Large intestine (tissue), 3 donors: ENCODE data around the gene THUMPD1. TPM values are rescaled to one million over a fixed set of nuclear protein-coding genes. Genes with fewer than 3 reads are reported as not detected.
A peak's percentile ranks its signal among the peaks of the same experiment; 100 is the strongest.

Experiments used
- DNase-seq, 2 donors: peaks; one replicate each; pipeline versions ENCODE4 v3.0.0 to v3.0.0-alpha.2; 2013
- H3K27ac ChIP-seq: one replicate; pipeline ENCODE4 v1.5.1; 2013; ENCODE audit warnings: low read length
- H3K27me3 ChIP-seq: 2 replicates; pipeline ENCODE4 v1.6.1; 2013; ENCODE audit warnings: low read length; ENCODE audit not compliant: control insufficient read depth, insufficient read depth
- H3K36me3 ChIP-seq: 2 replicates; pipeline ENCODE4 v1.6.1; 2013; ENCODE audit warnings: low read length; ENCODE audit not compliant: control insufficient read depth, insufficient read depth
- H3K4me1 ChIP-seq: one replicate; pipeline ENCODE4 v1.6.1; 2013; ENCODE audit warnings: low read length; ENCODE audit not compliant: control insufficient read depth, insufficient read depth
- H3K4me3 ChIP-seq: one replicate; pipeline ENCODE4 v1.5.1; 2013; ENCODE audit warnings: low read length
- H3K9me3 ChIP-seq: one replicate; pipeline ENCODE4 v1.6.1; 2013; ENCODE audit warnings: mild to moderate bottlenecking, low read depth, low read length, moderate library complexity; ENCODE audit not compliant: control insufficient read depth
- WGBS: methylation state at CpG from one replicate; pipeline ENCODE4 v1.1.5; 2013; ENCODE audit warnings: low lambda C conversion rate; ENCODE audit not compliant: insufficient coverage; 5-methylcytosine and 5-hydroxymethylcytosine counted together
- polyA plus RNA-seq: library from polyadenylated mRNA; unstranded; fragments of 120-200 nt; gene quantifications from one replicate; pipeline ENCODE4 v1.2.1, GENCODE V29; 2013

Gene THUMPD1
- polyA plus RNA-seq, 1 donor: 49.4 TPM

DNA sequence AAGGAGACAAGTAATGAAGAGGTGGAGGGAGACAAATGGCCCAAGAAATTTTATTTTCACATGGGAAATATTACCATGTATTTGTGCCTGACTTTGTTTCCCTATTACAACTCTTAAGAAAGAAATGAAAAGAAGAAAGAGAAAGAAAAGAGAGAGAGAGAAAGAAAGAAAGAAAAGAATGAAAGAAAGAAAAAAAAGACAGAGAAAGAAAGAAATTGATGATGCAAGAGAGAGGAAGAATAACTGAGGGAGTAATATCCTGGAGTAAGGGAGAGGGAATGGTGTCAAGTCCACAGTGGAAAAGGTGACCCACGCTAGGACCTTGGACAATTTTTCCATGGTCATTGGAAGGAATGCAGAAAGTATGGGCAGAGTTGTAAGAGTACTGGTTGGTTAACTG is 12.1 kb upstream of the THUMPD1 start:
- Histone ChIP-seq H3K9me3 (no peaks in the 10 kb centered on the region), H3K36me3 (no peaks in the 10 kb centered on the region), H3K27me3 (no peaks in the 10 kb centered on the region), H3K4me3 (no peak overlapping the region), H3K4me1 (no peaks in the 10 kb centered on the region), H3K27ac (no peak overlapping the region)
- 50% methylated on average over 1 of the region's 1 CpG for WGBS
- DNase-seq: no peak

DNA sequence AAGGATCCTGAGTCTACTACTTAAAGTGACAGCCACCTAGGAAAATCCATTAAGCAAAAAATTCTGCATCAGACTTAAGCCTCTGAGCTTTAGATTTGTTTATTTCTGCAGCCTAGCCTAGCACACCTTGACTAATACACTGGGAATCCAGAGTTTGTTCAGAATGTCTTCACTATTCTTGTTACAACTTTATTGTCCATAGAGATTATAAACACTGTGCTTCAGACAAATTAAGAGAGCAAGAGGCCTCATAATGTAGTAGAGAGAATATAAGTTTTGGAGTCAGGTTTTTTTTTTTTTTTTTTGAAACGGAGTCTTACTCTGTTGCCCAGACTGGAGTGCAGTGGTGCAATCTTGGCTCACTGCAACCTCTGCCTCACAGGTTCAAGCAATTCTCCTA is 8.9 kb upstream of the THUMPD1 start:
- Histone ChIP-seq H3K27me3 (no peaks in the 10 kb centered on the region), H3K4me3 (no peak overlapping the region), H3K36me3 (no peaks in the 10 kb centered on the region), H3K4me1 (no peaks in the 10 kb centered on the region), H3K9me3 (no peaks in the 10 kb centered on the region), H3K27ac (no peak overlapping the region)
- no peak for DNase-seq
- WGBS: no CpG with 5 or more reads among the region's 1 CpG

DNA sequence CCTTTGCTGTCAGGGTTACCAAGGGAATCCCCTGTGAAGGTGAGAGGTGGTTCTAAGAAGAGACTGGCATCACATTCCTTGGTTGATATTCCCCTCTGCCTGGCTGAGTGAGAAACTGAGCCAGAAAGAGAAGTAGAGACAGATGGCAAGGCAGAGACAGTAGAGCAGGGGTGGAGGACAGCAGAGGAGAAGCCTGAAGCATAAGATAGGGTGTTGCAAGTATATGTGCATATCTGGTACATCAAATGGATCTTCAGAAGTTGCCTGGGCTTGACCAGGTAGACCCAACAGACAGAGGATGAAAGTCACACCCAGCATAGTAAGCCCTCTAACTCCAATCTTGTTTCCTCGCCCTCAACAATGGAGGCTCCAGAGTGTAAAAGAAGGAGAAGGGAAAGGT is 7.9 kb upstream of the THUMPD1 start:
- no peaks in the 10 kb centered on the region for H3K36me3 ChIP-seq
- no peak overlapping the region for H3K27ac ChIP-seq
- whole genome bisulfite sequencing: no CpG with 5 or more reads among the region's 1 CpG
- H3K4me3 ChIP-seq: no peak overlapping the region
- H3K4me1 ChIP-seq: no peaks in the 10 kb centered on the region
- H3K27me3 ChIP-seq: no peaks in the 10 kb centered on the region
- H3K9me3 ChIP-seq: no peaks in the 10 kb centered on the region
- no peak for DNase-seq

DNA sequence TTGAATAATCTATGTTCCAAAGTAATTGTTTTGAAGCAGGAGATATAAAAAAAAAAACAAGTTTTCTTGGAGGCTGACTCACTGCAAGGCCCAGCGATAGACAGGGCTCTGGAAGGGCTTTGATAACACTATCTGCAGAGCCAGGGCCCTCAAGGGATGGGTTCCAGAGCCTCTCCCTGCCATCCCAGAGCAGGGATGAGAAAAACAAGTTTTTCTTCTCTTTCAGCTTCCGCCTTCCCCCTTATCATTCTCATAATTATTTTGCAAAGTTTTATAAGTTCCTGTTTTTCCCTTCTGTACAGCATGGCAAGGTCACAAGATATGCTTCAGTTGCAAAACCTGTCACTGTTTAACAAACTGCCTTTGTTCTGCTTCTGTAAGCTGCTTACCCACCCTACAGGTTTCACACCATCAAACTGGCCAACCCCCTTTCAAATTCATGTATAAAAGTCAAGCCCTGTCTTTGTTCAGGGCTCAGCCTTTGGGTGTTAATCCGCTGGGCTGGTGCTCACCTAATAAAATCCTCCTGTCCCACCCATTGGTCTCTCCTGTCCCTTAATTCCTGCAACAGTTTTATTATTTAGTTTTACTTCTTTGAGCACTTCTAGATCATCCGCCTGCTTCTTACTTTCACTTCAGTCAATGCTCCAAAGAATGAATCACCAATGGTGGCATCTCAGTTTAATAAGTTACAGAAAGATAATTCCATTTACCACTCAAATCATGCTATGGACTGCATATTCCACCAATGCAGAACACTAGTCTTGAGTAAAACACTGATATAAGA is 5.6 kb upstream of the THUMPD1 start:
- no peaks in the 10 kb centered on the region for H3K36me3 ChIP-seq
- no peak overlapping the region for H3K27ac ChIP-seq
- 64% methylated on average over 2 of the region's 4 CpGs for WGBS
- H3K27me3 ChIP-seq: no peaks in the 10 kb centered on the region
- DNase-seq: peak in 1 of 2 donors; percentile 54
- H3K4me1 ChIP-seq: no peaks in the 10 kb centered on the region
- no peak overlapping the region for H3K4me3 ChIP-seq
- H3K9me3 ChIP-seq: no peaks in the 10 kb centered on the region

DNA sequence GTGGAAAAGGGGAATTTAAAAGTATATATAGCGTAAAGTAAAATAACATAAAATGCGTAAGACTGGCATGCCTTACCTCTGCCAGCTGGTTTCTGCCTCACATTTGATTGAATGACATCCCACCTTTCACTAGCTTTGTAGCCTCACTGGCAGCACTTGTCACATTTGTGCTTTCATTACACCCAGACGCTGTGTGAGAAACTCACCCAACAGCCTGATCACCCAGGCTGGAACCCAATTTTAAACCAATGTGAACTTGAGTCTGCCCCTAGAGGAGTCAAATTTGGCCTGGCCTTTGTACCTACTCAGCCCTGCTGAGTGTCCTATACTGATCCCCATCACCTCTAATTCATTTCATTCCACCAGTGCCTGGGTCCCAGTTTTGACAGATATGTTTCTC is 4.8 kb upstream of the THUMPD1 start:
- H3K4me1 ChIP-seq: no peaks in the 10 kb centered on the region
- H3K27ac ChIP-seq: no peak overlapping the region
- 87% methylated on average over 2 of the region's 3 CpGs for WGBS
- H3K9me3 ChIP-seq: no peaks in the 10 kb centered on the region
- no peak overlapping the region for H3K4me3 ChIP-seq
- DNase-seq: no peak
- no peaks in the 10 kb centered on the region for H3K36me3 ChIP-seq
- no peaks in the 10 kb centered on the region for H3K27me3 ChIP-seq

DNA sequence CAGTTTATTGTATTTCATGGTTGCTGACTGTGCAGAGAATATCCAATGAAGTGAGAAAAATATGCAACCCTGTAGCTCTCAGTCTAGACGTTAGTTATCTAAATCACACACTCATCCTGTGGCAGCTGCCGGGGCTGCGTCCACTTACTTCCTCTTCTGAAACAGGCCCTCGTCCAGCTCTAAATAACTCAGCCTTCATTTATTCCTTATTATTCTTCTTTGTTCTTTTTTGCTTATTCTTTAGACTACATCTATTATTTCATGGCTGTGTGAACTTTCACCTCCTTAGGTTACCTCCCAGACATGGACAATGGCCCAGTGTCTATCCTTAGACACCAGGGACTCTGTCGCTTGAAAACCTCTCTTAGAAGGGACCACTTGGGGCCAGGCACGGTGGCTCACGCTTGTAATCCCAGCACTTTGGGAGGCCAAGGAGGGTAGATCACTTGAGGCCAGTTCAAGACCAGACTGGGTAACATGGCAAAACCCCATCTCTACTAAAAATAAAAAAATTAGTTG is 3.4 kb upstream of the THUMPD1 start:
- no peaks in the 10 kb centered on the region for H3K9me3 ChIP-seq
- DNase-seq: no peak
- WGBS: 79% methylated on average over 4 of the region's 7 CpGs
- H3K4me1 ChIP-seq: peaks cover 3% of the 10 kb centered on the region
- no peak overlapping the region for H3K4me3 ChIP-seq
- H3K27ac ChIP-seq: no peak overlapping the region
- H3K36me3 ChIP-seq: no peaks in the 10 kb centered on the region
- H3K27me3 ChIP-seq: no peaks in the 10 kb centered on the region

DNA sequence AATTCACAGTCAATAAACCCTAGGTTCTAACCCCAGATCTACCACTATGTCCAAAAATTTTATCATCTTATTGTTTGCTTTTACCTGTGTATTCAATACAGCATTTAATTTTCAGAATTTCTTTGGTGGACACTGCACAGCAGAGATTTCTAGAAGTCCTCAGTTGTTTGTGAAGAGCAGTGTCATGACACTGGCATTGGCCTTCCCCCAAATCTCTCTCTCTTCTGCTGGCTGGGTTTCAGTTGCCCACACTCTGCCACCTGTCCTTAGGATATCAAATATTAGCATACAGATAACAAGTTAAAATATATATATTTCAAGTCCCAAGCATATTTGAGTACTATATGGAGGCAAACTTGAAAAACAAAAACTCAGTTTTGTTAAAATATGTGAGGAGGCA is 2.0 kb upstream of the THUMPD1 start:
- Histone ChIP-seq H3K27me3 (no peaks in the 10 kb centered on the region), H3K27ac (no peak overlapping the region)

DNA sequence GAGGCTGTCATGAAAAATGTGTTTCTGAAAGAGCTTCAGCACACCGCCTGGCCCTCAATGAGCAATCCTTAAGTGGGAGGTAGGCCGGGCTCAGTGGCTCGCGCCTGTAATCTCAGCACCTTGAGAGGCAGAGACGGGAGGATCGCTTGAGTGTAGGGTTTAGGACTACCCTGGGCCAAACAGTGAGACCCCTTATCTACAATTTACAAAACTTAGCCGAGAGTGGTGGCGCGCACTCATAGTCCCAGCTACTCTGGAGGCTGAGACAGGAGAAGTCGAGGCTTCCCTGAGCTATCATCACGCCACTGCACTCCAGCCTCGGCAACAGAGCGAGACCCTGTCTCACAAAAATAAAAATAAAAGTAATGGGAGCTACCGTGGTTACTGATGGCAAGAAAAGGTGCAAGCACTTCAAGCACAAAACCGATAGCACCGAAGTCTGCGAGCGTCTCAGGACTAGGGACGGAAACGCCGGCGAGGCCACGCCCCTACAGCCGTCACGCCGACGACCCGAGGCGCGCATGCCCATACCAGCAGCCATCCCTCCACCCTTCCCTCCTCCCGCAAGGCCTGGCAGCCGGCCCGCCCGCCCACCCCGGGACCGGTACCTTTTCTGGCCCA is 607 bp downstream of the THUMPD1 start:
- peak overlapping the region; percentile 100 for H3K27ac ChIP-seq
- H3K4me3 ChIP-seq: peak overlapping the region; percentile 100
- WGBS: 10% methylated on average over 2 of the region's 36 CpGs

More for the DNA sequence above, 2.0 kb upstream of the THUMPD1 start:
- H3K4me3 ChIP-seq: no peak overlapping the region
- peaks cover 6% of the 10 kb centered on the region for H3K4me1 ChIP-seq
- DNase-seq: no peak
- peaks cover 3% of the 10 kb centered on the region for H3K36me3 ChIP-seq
- no peaks in the 10 kb centered on the region for H3K9me3 ChIP-seq

DNA sequence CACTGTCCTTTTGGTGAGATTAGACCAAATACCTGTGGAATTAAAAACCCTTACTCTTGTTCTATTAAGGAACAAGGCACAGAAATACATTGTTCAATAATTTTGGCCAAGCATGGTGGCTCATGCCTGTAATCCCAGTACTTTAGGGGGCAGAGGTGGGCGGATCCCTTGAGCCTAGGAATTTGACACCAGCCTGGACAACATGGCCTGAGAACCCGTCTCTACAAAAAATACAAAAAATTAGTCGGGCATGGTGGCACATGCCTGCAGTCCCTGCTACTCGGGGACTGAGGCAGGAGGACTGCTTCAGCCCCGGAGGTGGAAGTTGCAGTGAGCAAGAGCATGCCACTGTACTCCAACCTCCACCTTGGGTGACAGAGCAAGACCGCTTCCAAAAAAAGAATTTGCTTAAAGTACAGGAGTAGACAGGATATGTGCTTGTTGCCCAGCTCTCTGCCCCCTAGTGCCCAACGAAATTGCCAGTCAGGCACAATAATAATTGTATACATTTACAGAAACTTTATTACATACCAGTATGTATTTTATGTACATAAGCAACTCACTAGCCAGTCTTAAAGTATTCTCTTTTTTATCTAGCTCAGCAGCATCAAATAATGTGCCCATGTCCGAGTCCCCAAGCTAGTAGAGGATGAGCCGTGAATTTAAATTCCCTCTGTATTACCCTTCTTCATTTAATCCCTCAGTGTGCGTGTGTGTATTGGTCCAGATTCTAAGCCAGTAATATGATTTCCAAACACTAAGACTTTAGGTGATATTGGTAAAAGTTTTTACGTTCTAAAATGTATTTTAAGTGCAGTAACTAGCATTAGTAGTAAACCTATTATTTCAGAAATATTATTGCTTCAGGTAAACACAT is 1.4 kb downstream of the THUMPD1 start:
- peak overlapping the region; percentile 100 for H3K27ac ChIP-seq
- H3K9me3 ChIP-seq: no peaks in the 10 kb centered on the region
- peak in 1 of 2 donors; percentile 5 for DNase-seq
- H3K4me3 ChIP-seq: peak overlapping the region; percentile 100
- peaks cover 26% of the 10 kb centered on the region for H3K36me3 ChIP-seq
- no peaks in the 10 kb centered on the region for H3K27me3 ChIP-seq
- peaks cover 6% of the 10 kb centered on the region for H3K4me1 ChIP-seq
- 25% methylated on average over 1 of the region's 11 CpGs for WGBS

More for the DNA sequence above, 607 bp downstream of the THUMPD1 start:
- peak; percentile 88 to 89 for DNase-seq
- H3K9me3 ChIP-seq: no peaks in the 10 kb centered on the region
- H3K27me3 ChIP-seq: no peaks in the 10 kb centered on the region
- H3K36me3 ChIP-seq: peaks cover 20% of the 10 kb centered on the region
- peaks cover 6% of the 10 kb centered on the region for H3K4me1 ChIP-seq

DNA sequence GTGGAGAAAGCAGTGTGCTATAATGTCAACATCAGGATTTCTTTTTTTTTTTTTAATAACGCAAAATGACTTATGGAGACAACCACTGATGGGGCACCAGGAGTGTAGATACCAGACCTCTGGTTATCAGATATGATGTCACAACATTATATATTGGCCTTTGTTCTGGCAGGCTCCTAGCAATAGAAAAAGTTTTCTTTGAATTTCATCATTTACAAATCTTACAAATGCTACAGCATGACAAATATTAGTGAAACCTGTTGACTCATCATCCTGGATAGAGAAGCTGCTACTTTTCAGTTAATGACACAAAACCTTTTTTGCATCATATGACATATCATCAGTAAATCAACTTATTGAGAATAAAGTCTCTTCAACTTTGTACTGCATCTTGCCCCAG is 6.1 kb downstream of the THUMPD1 start:
- peaks cover 6% of the 10 kb centered on the region for H3K4me1 ChIP-seq
- peaks cover 39% of the 10 kb centered on the region for H3K36me3 ChIP-seq
- H3K4me3 ChIP-seq: no peak overlapping the region
- WGBS: no CpG with 5 or more reads among the region's 1 CpG
- H3K27me3 ChIP-seq: no peaks in the 10 kb centered on the region
- no peaks in the 10 kb centered on the region for H3K9me3 ChIP-seq
- no peak for DNase-seq
- no peak overlapping the region for H3K27ac ChIP-seq
